Measurements from ENCODE around the gene TTC39B. TPM values are rescaled to one million over a fixed set of nuclear protein-coding genes. Genes with fewer than 3 reads are reported as not detected.

TTC39B gene
- total RNA-seq, 4 donors from 2014 or later, result 3.4 to 11.2 (median 4.3) TPM

GRCh38 chr9:15248081-15248480 lies 58.9 kb downstream of the TTC39B start:
- TF ChIP-seq CTCF (IDR thresholded peaks at IDR 0.05; ENCODE audit: low read depth), result no peak

- no peak for TF ChIP-seq CTCF (IDR thresholded peaks at IDR 0.05; ENCODE audit: low read depth)
Measured at GRCh38 chr9:15246708-15247107, 60.3 kb downstream of the TTC39B start.

- TF ChIP-seq CTCF (IDR thresholded peaks at IDR 0.05; ENCODE audit: low read depth), result no peak
Measured at GRCh38 chr9:15246243-15246642, 60.8 kb downstream of the TTC39B start.

- no peak for TF ChIP-seq CTCF (IDR thresholded peaks at IDR 0.05; ENCODE audit: low read depth)
Measured at GRCh38 chr9:15244001-15244441, 63.0 kb downstream of the TTC39B start.

GRCh38 chr9:15243081-15243480 lies 63.9 kb downstream of the TTC39B start:
- TF ChIP-seq CTCF (IDR thresholded peaks at IDR 0.05; ENCODE audit: low read depth), result no peak

- no peak for TF ChIP-seq CTCF (IDR thresholded peaks at IDR 0.05; ENCODE audit: low read depth)
Measured at GRCh38 chr9:15240927-15241326, 66.1 kb downstream of the TTC39B start.

GRCh38 chr9:15239816-15240215 lies 67.2 kb downstream of the TTC39B start:
- no peak for TF ChIP-seq CTCF (IDR thresholded peaks at IDR 0.05; ENCODE audit: low read depth)

Data from subcutaneous adipose tissue (tissue), 4 donors.